GM23338 (cell line): ENCODE data around the gene PCNT. TPM values are rescaled to one million over a fixed set of nuclear protein-coding genes. Genes with fewer than 3 reads are reported as not detected.

Experiments used
- ATAC-seq: fragments of 200-7000 bp; cut with Tn5 transposase; 3 replicates; pipeline ENCODE4 v1.9.1; 2020
- DNase-seq: peaks from one replicate; pipeline ENCODE4 v3.0.0-alpha.2; 2015; ENCODE audit warnings: low spot score
- H2AFZ ChIP-seq: fragments of 200-600 bp; sonication (generic); 2 replicates; pipeline ENCODE4 v1.8.0; 2016; ENCODE audit warnings: antibody characterized with exemption, mild to moderate bottlenecking, moderate library complexity
- H3F3A ChIP-seq: fragments of 200-600 bp; sonication (generic); replicated peaks from 2 replicates; pipeline ENCODE4 v1.8.0; 2017; ENCODE audit warnings: antibody characterized with exemption, mixed run types, low read depth
- H3K27ac ChIP-seq: fragments of 200-600 bp; sonication (generic); 2 replicates; pipeline ENCODE4 v1.6.1; 2016; ENCODE audit warnings: low read depth
- H3K27me3 ChIP-seq: fragments of 200-600 bp; sonication (generic); 2 replicates; pipeline ENCODE4 v1.8.0; 2016; ENCODE audit warnings: mild to moderate bottlenecking, mixed run types, moderate library complexity; ENCODE audit not compliant: insufficient read depth
- H3K36me3 ChIP-seq: fragments of 200-600 bp; sonication (generic); 2 replicates; pipeline ENCODE4 v1.8.0; 2016; ENCODE audit warnings: mild to moderate bottlenecking; ENCODE audit not compliant: insufficient read depth
- H3K4me1 ChIP-seq: fragments of 200-600 bp; sonication (generic); 2 replicates; pipeline ENCODE4 v1.8.0; 2016; ENCODE audit warnings: mild to moderate bottlenecking, moderate library complexity; ENCODE audit not compliant: insufficient read depth
- H3K4me2 ChIP-seq: fragments of 200-600 bp; sonication (generic); 2 replicates; pipeline ENCODE4 v1.7.1; 2017; ENCODE audit warnings: mixed run types
- H3K4me3 ChIP-seq: fragments of 200-600 bp; sonication (generic); 2 replicates; pipeline ENCODE4 v1.6.1; 2016; ENCODE audit warnings: mixed run types
- H3K79me2 ChIP-seq: fragments of 200-600 bp; sonication (generic); replicated peaks from 2 replicates; pipeline ENCODE4 v1.8.0; 2017; ENCODE audit warnings: mild to moderate bottlenecking; ENCODE audit not compliant: insufficient read depth
- H3K9me2 ChIP-seq: fragments of 200-600 bp; sonication (generic); 2 replicates; pipeline ENCODE4 v1.8.0; 2017; ENCODE audit not compliant: insufficient read depth
- H4K20me1 ChIP-seq: fragments of 200-600 bp; sonication (generic); replicated peaks from 2 replicates; pipeline ENCODE4 v1.8.0; 2017; ENCODE audit warnings: mild to moderate bottlenecking; ENCODE audit not compliant: insufficient read depth
- H3K27ac Mint-ChIP-seq: 2 replicates; pipeline ENCODE4 v1.8.0; 2020; ENCODE audit warnings: inconsistent platforms, mild to moderate bottlenecking, moderate library complexity, mixed read lengths
- H3K27me3 Mint-ChIP-seq: 3 replicates; pipeline ENCODE4 v1.8.0; 2022; ENCODE audit warnings: low read depth, mild to moderate bottlenecking, moderate library complexity, mixed read lengths, inconsistent platforms; ENCODE audit not compliant: insufficient read depth, poor library complexity
- H3K36me3 Mint-ChIP-seq: 3 replicates; pipeline ENCODE4 v1.8.0; 2021; ENCODE audit warnings: low read depth, mild to moderate bottlenecking, inconsistent platforms, moderate library complexity, mixed read lengths
- H3K4me1 Mint-ChIP-seq: 3 replicates; pipeline ENCODE4 v1.8.0; 2020; ENCODE audit warnings: mild to moderate bottlenecking, inconsistent platforms, mixed read lengths
- H3K4me3 Mint-ChIP-seq: 3 replicates; pipeline ENCODE4 v1.8.0; 2021; ENCODE audit warnings: moderate library complexity, mild to moderate bottlenecking, inconsistent platforms, mixed read lengths
- H3K9me3 Mint-ChIP-seq: 3 replicates; pipeline ENCODE4 v1.8.0; 2020; ENCODE audit warnings: moderate library complexity, mild to moderate bottlenecking, inconsistent platforms, mixed read lengths
- EZH2 ChIP-seq: fragments of 200-600 bp; sonication (generic); IDR thresholded peaks from one replicate; pipeline ENCODE4 v1.8.0; 2017; ENCODE audit warnings: antibody characterized with exemption, mild to moderate bottlenecking, low read depth; ENCODE audit not compliant: unreplicated experiment
- EZH2phosphoT487 ChIP-seq: fragments of 200-600 bp; sonication (generic); IDR thresholded peaks from one replicate; pipeline ENCODE4 v1.8.1; 2018; ENCODE audit warnings: antibody characterized with exemption; ENCODE audit not compliant: unreplicated experiment
- NANOG ChIP-seq: IDR thresholded peaks from 2 replicates; pipeline ENCODE4 v1.6.1; 2016; ENCODE audit warnings: antibody characterized with exemption, borderline replicate concordance
- POLR2AphosphoS5 ChIP-seq: IDR thresholded peaks from 2 replicates; pipeline ENCODE4 v1.6.1; 2016; ENCODE audit warnings: antibody characterized with exemption, low read depth
- STAT1 ChIP-seq: IDR thresholded peaks from one replicate; pipeline ENCODE4 v1.6.1; 2016; ENCODE audit warnings: antibody characterized with exemption; ENCODE audit not compliant: unreplicated experiment
- ZNF331 ChIP-seq: fragments of 250-450 bp; sonication (Bioruptor Pico); IDR thresholded peaks from 2 replicates; pipeline ENCODE4 v1.5.0; 2020; ENCODE audit warnings: low read depth, mild to moderate bottlenecking, moderate library complexity
- polyA plus RNA-seq: library from polyadenylated mRNA; unstranded; fragments of >200 nt; fragmentation: Nextera tagmentation; extraction: Ambion mirVana; gene quantifications from 2 replicates; pipeline ENCODE4 v1.2.1, GENCODE V29; 2016
- total RNA-seq: library from RNA; depleted of rRNA; stranded (reverse); fragments of >200 nt; shearing (Covaris generic); gene quantifications from 2 replicates; pipeline ENCODE4 v1.2.3, GENCODE V29; 2014
- TF ChIP-seq, protein P1 (sequence below): IDR thresholded peaks from one replicate; pipeline ENCODE4 v1.6.1; 2018; ENCODE audit warnings: antibody characterized with exemption; ENCODE audit not compliant: unreplicated experiment
- TF ChIP-seq, protein P2 (sequence below): fragments of 250-450 bp; sonication (Bioruptor Pico); IDR thresholded peaks from 2 replicates; pipeline ENCODE4 v1.5.0; 2020; ENCODE audit warnings: mild to moderate bottlenecking, moderate library complexity

Gene PCNT
- total and polyA plus RNA-seq, 2 experiments from 2014 or later: 39.6 to 46.1 TPM

DNA sequence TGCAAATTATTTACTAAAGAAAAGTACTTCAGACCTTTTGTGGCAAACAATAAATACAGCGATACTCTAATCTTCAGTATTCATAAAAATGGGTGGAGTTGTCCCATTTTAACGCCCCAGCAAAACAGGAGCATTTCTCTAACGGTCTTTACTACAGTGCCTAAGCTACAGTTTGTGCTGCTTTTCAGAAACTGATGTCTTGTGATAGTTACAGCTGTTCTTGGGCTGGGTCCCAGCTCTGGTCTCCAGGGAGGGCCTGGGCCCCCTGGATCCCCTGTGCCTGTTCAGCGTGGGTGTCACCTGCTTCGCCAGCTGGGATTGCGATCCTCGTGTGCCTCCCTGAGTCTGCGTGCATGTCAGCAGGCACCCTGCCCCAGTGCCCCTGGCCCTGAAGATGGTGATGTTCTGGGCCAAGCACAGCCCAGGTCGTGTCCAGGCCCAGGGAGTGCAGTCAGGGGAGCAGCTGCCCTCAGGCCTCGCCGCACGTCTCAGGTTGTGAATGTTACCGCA lies 70.7 kb downstream of the PCNT start:
- Histone ChIP-seq H3K4me3 (no peak overlapping the region), H4K20me1 (no peaks in the 10 kb centered on the region), H3K9me2 (no peaks in the 10 kb centered on the region), H3K27me3 (no peaks in the 10 kb centered on the region), H3K4me2 (no peak overlapping the region), H3K27ac (no peak overlapping the region), H3F3A (no peaks in the 10 kb centered on the region), H2AFZ (no peak overlapping the region), H3K79me2 (no peaks in the 10 kb centered on the region), H3K36me3 (no peaks in the 10 kb centered on the region; the same call in 1 of the 2 replicates), H3K4me1 (no peaks in the 10 kb centered on the region)
- Mint-ChIP-seq H3K4me1 (no peaks in the 10 kb centered on the region), H3K4me3 (no peak overlapping the region), H3K27ac (no peak overlapping the region), H3K27me3 (peaks cover 5% of the 10 kb centered on the region), H3K9me3 (no peaks in the 10 kb centered on the region), H3K36me3 (peaks cover 37% of the 10 kb centered on the region)
- DNase-seq (no peak), ATAC-seq (no peak)
- TF ChIP-seq POLR2AphosphoS5 (no peak), STAT1 (no peak), EZH2phosphoT487 (no peak), ZNF331 (CRISPR knock-in tag) (no peak), EZH2 (no peak), NANOG (no peak)
- TF ChIP-seq, protein P1, sequence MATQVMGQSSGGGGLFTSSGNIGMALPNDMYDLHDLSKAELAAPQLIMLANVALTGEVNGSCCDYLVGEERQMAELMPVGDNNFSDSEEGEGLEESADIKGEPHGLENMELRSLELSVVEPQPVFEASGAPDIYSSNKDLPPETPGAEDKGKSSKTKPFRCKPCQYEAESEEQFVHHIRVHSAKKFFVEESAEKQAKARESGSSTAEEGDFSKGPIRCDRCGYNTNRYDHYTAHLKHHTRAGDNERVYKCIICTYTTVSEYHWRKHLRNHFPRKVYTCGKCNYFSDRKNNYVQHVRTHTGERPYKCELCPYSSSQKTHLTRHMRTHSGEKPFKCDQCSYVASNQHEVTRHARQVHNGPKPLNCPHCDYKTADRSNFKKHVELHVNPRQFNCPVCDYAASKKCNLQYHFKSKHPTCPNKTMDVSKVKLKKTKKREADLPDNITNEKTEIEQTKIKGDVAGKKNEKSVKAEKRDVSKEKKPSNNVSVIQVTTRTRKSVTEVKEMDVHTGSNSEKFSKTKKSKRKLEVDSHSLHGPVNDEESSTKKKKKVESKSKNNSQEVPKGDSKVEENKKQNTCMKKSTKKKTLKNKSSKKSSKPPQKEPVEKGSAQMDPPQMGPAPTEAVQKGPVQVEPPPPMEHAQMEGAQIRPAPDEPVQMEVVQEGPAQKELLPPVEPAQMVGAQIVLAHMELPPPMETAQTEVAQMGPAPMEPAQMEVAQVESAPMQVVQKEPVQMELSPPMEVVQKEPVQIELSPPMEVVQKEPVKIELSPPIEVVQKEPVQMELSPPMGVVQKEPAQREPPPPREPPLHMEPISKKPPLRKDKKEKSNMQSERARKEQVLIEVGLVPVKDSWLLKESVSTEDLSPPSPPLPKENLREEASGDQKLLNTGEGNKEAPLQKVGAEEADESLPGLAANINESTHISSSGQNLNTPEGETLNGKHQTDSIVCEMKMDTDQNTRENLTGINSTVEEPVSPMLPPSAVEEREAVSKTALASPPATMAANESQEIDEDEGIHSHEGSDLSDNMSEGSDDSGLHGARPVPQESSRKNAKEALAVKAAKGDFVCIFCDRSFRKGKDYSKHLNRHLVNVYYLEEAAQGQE: no peak
- TF ChIP-seq, protein P2, sequence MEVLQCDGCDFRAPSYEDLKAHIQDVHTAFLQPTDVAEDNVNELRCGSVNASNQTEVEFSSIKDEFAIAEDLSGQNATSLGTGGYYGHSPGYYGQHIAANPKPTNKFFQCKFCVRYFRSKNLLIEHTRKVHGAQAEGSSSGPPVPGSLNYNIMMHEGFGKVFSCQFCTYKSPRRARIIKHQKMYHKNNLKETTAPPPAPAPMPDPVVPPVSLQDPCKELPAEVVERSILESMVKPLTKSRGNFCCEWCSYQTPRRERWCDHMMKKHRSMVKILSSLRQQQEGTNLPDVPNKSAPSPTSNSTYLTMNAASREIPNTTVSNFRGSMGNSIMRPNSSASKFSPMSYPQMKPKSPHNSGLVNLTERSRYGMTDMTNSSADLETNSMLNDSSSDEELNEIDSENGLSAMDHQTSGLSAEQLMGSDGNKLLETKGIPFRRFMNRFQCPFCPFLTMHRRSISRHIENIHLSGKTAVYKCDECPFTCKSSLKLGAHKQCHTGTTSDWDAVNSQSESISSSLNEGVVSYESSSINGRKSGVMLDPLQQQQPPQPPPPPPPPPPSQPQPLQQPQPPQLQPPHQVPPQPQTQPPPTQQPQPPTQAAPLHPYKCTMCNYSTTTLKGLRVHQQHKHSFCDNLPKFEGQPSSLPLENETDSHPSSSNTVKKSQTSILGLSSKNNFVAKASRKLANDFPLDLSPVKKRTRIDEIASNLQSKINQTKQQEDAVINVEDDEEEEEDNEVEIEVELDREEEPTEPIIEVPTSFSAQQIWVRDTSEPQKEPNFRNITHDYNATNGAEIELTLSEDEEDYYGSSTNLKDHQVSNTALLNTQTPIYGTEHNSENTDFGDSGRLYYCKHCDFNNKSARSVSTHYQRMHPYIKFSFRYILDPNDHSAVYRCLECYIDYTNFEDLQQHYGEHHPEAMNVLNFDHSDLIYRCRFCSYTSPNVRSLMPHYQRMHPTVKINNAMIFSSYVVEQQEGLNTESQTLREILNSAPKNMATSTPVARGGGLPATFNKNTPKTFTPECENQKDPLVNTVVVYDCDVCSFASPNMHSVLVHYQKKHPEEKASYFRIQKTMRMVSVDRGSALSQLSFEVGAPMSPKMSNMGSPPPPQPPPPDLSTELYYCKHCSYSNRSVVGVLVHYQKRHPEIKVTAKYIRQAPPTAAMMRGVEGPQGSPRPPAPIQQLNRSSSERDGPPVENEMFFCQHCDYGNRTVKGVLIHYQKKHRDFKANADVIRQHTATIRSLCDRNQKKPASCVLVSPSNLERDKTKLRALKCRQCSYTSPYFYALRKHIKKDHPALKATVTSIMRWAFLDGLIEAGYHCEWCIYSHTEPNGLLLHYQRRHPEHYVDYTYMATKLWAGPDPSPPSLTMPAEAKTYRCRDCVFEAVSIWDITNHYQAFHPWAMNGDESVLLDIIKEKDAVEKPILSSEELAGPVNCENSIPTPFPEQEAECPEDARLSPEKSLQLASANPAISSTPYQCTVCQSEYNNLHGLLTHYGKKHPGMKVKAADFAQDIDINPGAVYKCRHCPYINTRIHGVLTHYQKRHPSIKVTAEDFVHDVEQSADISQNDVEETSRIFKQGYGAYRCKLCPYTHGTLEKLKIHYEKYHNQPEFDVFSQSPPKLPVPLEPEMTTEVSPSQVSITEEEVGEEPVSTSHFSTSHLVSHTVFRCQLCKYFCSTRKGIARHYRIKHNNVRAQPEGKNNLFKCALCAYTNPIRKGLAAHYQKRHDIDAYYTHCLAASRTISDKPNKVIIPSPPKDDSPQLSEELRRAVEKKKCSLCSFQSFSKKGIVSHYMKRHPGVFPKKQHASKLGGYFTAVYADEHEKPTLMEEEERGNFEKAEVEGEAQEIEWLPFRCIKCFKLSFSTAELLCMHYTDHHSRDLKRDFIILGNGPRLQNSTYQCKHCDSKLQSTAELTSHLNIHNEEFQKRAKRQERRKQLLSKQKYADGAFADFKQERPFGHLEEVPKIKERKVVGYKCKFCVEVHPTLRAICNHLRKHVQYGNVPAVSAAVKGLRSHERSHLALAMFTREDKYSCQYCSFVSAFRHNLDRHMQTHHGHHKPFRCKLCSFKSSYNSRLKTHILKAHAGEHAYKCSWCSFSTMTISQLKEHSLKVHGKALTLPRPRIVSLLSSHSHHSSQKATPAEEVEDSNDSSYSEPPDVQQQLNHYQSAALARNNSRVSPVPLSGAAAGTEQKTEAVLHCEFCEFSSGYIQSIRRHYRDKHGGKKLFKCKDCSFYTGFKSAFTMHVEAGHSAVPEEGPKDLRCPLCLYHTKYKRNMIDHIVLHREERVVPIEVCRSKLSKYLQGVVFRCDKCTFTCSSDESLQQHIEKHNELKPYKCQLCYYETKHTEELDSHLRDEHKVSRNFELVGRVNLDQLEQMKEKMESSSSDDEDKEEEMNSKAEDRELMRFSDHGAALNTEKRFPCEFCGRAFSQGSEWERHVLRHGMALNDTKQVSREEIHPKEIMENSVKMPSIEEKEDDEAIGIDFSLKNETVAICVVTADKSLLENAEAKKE (CRISPR knock-in tag): no peak
